Ishikawa (cell line): ENCODE measurements around the gene USP32.

ENCODE experiments used
- CEBPB ChIP-seq: IDR thresholded peaks from 2 replicates; pipeline ENCODE4 v1.6.1; 2012
- CREB1 ChIP-seq: IDR thresholded peaks from 2 replicates; pipeline ENCODE4 v1.6.1; 2012; ENCODE audit warnings: low read depth
- EGR1 ChIP-seq: IDR thresholded peaks from 2 replicates; pipeline ENCODE4 v1.6.1; 2012
- EP300 ChIP-seq: IDR thresholded peaks from 2 replicates; pipeline ENCODE4 v1.6.1; 2012; ENCODE audit warnings: borderline replicate concordance
- FOXM1 ChIP-seq: IDR thresholded peaks from 2 replicates; pipeline ENCODE4 v1.6.1; 2012; ENCODE audit warnings: low read depth, borderline replicate concordance
- MAX ChIP-seq: IDR thresholded peaks from 2 replicates; pipeline ENCODE4 v1.6.1; 2012
- RAD21 ChIP-seq: IDR thresholded peaks from 2 replicates; pipeline ENCODE4 v1.6.1; 2012; ENCODE audit warnings: low read depth
- REST ChIP-seq: IDR thresholded peaks from 2 replicates; pipeline ENCODE4 v1.6.1; 2012; ENCODE audit warnings: low read depth, mild to moderate bottlenecking
- TAF1 ChIP-seq: IDR thresholded peaks from 2 replicates; pipeline ENCODE4 v1.6.1; 2012; ENCODE audit warnings: low read depth, mild to moderate bottlenecking
- TCF12 ChIP-seq: IDR thresholded peaks from 2 replicates; pipeline ENCODE4 v1.6.1; 2012; ENCODE audit warnings: low read depth
- TEAD4 ChIP-seq: IDR thresholded peaks from 2 replicates; pipeline ENCODE4 v1.6.1; 2012
- USF1 ChIP-seq: IDR thresholded peaks from 2 replicates; pipeline ENCODE4 v1.6.1; 2012

- TF ChIP-seq EP300 (no peak), MAX (no peak), FOXM1 (no peak), REST (no peak), TAF1 (no peak), CEBPB (no peak), RAD21 (no peak), EGR1 (no peak), TEAD4 (no peak), USF1 (no peak), CREB1 (no peak), TCF12 (no peak)
These were observed 36.0 kb downstream of the USP32 start for GRCh38 chr17:60355663-60356594.
